ENCODE results near the gene CSK. TPM values are rescaled to one million over a fixed set of nuclear protein-coding genes. Genes with fewer than 3 reads are reported as not detected.

Gene CSK
- total RNA-seq, 2 experiments from 2014 or later, result 114 to 118 TPM

DNA sequence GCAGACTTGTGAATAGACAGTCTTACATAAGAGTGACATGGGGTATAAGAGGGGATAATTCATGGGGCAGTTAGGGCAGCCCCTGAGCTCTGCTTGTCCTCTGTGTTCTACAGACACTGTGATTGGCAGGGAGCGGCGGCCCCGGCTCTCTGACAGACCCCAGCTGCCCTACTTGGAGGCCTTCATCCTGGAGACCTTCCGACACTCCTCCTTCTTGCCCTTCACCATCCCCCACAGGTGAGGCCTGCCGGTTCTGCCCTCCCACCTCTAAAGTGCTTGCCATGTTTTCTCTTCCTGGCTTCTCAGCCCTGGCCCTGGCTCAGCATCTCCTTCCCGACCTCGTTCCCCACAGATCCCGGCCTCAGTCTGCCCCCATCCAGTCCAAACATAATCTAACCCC is 29.9 kb upstream of the CSK start:
- H3K27ac ChIP-seq (ENCODE audit: low read depth in 1 of 2, low read length in 2 of 2), result no peak overlapping the region
- no peaks in the 10 kb centered on the region for H3K4me1 Mint-ChIP-seq (ENCODE audit: low read depth)
- CTCF ChIA-PET, result no interaction called here
- no peaks in the 10 kb centered on the region for H3K9me3 Mint-ChIP-seq
- no peaks in the 10 kb centered on the region for H3K36me3 Mint-ChIP-seq (ENCODE audit: low read depth)
- H3K27me3 ChIP-seq (ENCODE audit: control insufficient read depth in 1 of 2, insufficient read depth in 2 of 2, low read length in 2 of 2), result no peaks in the 10 kb centered on the region
- POLR2A ChIA-PET, result no interaction called here
- H3K27me3 Mint-ChIP-seq, result no peaks in the 10 kb centered on the region
- no peaks in the 10 kb centered on the region for H3K36me3 ChIP-seq (ENCODE audit: insufficient read depth, low read length)
- intact Hi-C loops (cut with DNase I, micrococcal nuclease), result no loop called here
- H3K4me1 ChIP-seq (ENCODE audit: insufficient read depth, low read length), result no peaks in the 10 kb centered on the region
- no peak overlapping the region for H3K27ac Mint-ChIP-seq
- DNase-seq (no peak), ATAC-seq (ENCODE audit: poor library complexity) (no peak)
- H3K9me3 ChIP-seq (ENCODE audit: control insufficient read depth in 1 of 2, insufficient read depth in 1 of 2, low read length in 2 of 2), result no peaks in the 10 kb centered on the region
- TF ChIP-seq, protein P1, sequence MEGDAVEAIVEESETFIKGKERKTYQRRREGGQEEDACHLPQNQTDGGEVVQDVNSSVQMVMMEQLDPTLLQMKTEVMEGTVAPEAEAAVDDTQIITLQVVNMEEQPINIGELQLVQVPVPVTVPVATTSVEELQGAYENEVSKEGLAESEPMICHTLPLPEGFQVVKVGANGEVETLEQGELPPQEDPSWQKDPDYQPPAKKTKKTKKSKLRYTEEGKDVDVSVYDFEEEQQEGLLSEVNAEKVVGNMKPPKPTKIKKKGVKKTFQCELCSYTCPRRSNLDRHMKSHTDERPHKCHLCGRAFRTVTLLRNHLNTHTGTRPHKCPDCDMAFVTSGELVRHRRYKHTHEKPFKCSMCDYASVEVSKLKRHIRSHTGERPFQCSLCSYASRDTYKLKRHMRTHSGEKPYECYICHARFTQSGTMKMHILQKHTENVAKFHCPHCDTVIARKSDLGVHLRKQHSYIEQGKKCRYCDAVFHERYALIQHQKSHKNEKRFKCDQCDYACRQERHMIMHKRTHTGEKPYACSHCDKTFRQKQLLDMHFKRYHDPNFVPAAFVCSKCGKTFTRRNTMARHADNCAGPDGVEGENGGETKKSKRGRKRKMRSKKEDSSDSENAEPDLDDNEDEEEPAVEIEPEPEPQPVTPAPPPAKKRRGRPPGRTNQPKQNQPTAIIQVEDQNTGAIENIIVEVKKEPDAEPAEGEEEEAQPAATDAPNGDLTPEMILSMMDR (IDR thresholded peaks at IDR 0.05), result no peak
- H3K4me3 Mint-ChIP-seq, result no peak overlapping the region
- H3K4me3 ChIP-seq (ENCODE audit: low read length), result no peak overlapping the region

DNA sequence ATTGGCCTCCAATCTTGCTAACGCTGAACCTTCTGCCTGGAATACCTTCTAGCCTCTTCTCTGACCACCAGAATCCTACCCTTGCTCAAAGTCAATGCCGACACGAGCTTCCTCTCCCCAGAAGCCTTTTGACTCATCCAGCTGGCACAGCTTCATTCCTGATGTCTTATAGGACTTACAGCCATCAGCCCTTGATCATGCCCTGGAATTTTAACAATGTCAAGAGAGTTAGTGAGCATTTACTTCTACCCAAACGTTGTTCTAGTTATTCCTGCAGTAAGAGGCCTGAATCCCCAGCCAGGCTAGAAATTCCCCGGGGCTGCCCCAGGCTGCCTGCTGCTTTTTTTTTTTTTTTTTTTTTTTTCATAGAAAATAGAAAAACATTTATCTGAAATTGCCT is 29.3 kb upstream of the CSK start:
- H3K36me3 Mint-ChIP-seq (ENCODE audit: low read depth), result no peaks in the 10 kb centered on the region
- Histone ChIP-seq H3K27me3 (ENCODE audit: control insufficient read depth in 1 of 2, insufficient read depth in 2 of 2, low read length in 2 of 2) (no peaks in the 10 kb centered on the region), H3K4me1 (ENCODE audit: insufficient read depth, low read length) (no peaks in the 10 kb centered on the region), H3K36me3 (ENCODE audit: insufficient read depth, low read length) (no peaks in the 10 kb centered on the region), H3K27ac (ENCODE audit: low read depth in 1 of 2, low read length in 2 of 2) (no peak overlapping the region), H3K4me3 (ENCODE audit: low read length) (no peak overlapping the region), H3K9me3 (ENCODE audit: control insufficient read depth in 1 of 2, insufficient read depth in 1 of 2, low read length in 2 of 2) (no peaks in the 10 kb centered on the region)
- H3K4me1 Mint-ChIP-seq (ENCODE audit: low read depth), result no peaks in the 10 kb centered on the region
- H3K27me3 Mint-ChIP-seq, result no peaks in the 10 kb centered on the region
- no peak for DNase-seq
- no peak overlapping the region for H3K4me3 Mint-ChIP-seq
- ChIA-PET CTCF (no interaction called here), POLR2A (no interaction called here)
- TF ChIP-seq, protein P1 (IDR thresholded peaks at IDR 0.05), result no peak
- no peaks in the 10 kb centered on the region for H3K9me3 Mint-ChIP-seq
- intact Hi-C loops (cut with DNase I, micrococcal nuclease), result no loop called here
- no peak for ATAC-seq (ENCODE audit: poor library complexity)
- H3K27ac Mint-ChIP-seq, result no peak overlapping the region

DNA sequence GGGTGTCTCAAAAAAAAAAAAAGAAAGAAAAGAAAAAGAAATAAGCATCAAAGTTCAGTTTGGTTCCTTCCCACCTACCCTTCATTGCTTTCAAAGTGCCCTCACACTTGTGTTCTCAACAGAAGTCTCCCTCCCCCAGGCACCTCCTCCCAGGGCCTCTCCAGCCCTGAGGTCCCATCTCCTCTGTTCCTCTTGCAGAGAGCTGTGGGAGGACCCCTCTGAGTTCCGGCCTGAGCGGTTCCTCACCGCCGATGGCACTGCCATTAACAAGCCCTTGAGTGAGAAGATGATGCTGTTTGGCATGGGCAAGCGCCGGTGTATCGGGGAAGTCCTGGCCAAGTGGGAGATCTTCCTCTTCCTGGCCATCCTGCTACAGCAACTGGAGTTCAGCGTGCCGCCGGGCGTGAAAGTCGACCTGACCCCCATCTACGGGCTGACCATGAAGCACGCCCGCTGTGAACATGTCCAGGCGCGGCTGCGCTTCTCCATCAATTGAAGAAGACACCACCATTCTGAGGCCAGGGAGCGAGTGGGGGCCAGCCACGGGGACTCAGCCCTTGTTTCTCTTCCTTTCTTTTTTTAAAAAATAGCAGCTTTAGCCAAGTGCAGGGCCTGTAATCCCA is 27.2 kb upstream of the CSK start:
- no peak for DNase-seq
- Histone ChIP-seq H3K27me3 (ENCODE audit: control insufficient read depth in 1 of 2, insufficient read depth in 2 of 2, low read length in 2 of 2) (no peaks in the 10 kb centered on the region), H3K4me1 (ENCODE audit: insufficient read depth, low read length) (no peaks in the 10 kb centered on the region), H3K36me3 (ENCODE audit: insufficient read depth, low read length) (no peaks in the 10 kb centered on the region), H3K9me3 (ENCODE audit: control insufficient read depth in 1 of 2, insufficient read depth in 1 of 2, low read length in 2 of 2) (no peaks in the 10 kb centered on the region), H3K27ac (ENCODE audit: low read depth in 1 of 2, low read length in 2 of 2) (no peak overlapping the region), H3K4me3 (ENCODE audit: low read length) (no peak overlapping the region)
- Mint-ChIP-seq H3K4me3 (no peak overlapping the region), H3K36me3 (ENCODE audit: low read depth) (no peaks in the 10 kb centered on the region), H3K9me3 (no peaks in the 10 kb centered on the region), H3K27me3 (no peaks in the 10 kb centered on the region), H3K4me1 (ENCODE audit: low read depth) (no peaks in the 10 kb centered on the region), H3K27ac (no peak overlapping the region)
- ChIA-PET CTCF (interaction anchor here (0.6 kb wide), 1 partner anchor 607 kb away, joined by 4 read pairs; no protein-coding TSS in a partner anchor), POLR2A (no interaction called here)
- intact Hi-C loops (cut with DNase I, micrococcal nuclease), result no loop called here
- TF ChIP-seq, protein P1 (IDR thresholded peaks at IDR 0.05), result no peak
- no peak for ATAC-seq (ENCODE audit: poor library complexity)

Measured in CD4-positive, alpha-beta T cell (primary cell).